HG03025 (cell line): ENCODE data around the gene SHISA5.

Experiments used
- ATAC-seq: cut with Tn5 transposase; IDR thresholded peaks from one replicate; pipeline ENCODE4 v1.9.1; 2021; ENCODE audit warnings: mild to moderate bottlenecking, moderate library complexity; ENCODE audit not compliant: unreplicated experiment, low FRiP score

SHISA5 gene

DNA sequence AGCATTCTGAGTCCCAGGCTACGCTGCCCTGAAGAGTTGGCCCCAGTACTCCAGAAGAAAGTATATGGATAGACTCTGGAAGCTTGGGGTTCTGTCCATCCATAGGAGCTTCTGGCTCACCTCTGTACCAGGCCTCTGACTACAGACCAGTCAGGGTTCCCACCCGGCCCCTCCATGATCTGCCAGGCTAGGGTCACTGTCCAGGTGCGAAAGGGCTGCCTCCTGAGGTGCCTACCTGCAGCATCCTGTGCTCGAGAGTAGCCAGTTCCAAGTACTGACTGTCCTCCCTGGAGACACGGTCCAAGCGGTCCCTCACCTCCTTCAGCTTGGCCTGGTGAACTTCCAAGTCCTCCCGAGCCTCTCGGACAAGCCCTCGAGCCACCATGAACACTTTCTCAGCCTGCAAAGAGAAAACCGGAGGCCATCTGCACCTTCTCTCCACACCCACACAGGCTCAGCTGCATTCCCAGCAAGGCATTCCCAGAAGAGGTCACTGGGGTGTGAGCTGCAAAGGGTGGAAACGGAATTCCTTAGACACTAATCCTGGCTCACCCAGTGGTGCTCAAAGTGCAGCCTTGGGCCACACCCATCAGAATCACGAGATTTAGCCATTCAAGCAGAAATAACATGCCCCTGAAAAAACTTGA, 70.4 kb downstream of the SHISA5 start:
- ATAC-seq, result no peak

DNA sequence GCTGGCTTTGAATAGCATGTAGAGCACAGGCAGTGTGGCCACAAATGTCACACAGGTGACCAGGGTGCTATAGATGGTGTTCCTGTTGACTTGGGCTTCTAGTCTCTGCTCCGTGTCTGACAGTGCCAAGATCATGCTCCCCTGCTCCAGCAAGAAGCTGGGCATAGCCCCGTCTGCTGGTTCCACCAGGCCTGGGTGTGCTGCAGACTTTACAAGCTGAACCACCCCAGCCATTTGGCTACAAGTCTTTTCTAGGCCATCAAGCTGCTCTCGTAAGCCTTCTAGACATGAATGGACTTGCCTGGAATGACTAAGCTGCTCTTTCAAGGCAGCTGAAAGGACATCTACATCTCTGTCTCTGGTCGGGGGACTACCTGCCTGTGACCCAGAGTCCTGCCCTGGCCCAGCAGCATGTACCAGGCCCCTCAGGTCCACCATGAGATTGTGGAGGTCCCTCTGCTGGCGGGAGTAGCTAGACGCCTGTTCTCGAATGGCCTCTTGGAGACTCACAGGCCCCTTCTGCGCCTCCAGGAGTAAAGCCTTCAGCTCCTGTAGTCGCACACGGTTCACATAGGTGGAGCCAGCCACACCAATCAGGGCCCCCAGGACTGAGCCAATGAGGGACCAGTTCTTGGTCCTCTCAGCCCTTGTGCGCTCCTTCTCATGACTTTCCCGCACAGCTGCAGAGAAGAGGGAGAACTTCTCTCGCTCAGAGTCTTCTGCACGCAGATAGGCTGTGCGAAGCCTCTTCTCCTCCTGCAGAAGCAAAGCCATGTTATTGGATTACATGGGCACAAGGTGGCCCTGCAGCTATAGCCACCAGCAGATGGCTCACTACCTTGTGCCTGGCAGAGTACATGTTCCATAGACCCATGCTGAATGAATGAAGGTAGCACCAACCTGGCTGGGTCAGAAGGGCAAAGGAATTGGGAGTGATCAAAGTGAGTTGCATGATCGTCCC, 71.3 kb downstream of the SHISA5 start:
- no peak for ATAC-seq

DNA sequence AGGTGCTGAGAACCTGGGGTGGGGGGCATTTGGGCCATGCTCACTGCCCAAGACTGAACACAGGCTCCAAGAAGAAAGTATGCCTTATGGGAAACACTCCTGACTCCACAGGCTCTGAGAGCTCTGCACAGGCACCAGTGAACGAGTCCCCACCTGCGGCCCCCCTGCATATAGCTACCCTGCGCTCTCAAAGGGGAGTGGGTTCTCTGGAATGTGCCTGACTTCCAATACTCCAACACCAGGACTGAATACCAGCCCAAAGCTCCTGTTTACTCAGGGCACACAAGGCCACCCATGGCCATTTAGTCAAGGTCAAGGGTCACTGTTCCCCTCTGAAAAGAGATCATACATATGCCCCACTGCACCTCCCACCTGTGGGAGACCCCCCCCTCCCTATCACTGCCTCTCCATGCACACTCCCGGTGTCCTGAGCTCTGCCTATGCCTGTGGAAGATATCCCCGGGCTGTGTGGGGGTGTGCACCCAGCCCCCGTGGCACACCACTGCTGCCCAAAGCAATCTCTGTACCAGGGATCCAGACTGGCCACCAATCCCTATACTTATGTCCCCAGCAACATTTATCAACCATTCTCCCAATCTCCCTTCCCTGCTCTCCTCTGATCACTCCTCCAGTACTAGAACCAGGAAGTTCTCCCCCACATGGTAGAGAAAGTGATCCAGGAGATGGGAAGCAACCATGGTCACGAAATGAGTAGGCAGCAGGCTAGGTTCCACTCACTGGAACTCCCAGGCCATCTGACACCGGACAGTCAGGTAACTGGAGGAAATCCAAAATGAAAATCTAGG, 72.5 kb downstream of the SHISA5 start:
- no peak for ATAC-seq

DNA sequence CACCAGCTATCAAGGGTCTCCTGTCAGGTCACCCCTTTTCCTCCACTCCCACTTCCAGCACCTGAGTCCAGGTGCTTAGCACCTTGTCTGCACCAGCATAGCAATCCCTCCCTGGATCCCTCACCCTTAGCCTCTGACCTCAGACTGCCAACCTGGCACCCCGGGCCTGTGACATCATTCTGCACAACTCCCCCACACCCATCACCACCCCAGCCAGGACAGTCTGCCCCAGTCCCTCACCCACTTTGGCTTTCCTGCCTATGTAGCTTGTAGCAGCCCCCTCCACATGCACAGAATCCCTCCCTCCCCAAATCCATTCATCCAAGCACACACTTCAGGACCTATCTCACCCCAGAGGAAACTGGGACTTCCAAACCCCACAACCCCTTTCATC, 73.3 kb downstream of the SHISA5 start:
- no peak for ATAC-seq

DNA sequence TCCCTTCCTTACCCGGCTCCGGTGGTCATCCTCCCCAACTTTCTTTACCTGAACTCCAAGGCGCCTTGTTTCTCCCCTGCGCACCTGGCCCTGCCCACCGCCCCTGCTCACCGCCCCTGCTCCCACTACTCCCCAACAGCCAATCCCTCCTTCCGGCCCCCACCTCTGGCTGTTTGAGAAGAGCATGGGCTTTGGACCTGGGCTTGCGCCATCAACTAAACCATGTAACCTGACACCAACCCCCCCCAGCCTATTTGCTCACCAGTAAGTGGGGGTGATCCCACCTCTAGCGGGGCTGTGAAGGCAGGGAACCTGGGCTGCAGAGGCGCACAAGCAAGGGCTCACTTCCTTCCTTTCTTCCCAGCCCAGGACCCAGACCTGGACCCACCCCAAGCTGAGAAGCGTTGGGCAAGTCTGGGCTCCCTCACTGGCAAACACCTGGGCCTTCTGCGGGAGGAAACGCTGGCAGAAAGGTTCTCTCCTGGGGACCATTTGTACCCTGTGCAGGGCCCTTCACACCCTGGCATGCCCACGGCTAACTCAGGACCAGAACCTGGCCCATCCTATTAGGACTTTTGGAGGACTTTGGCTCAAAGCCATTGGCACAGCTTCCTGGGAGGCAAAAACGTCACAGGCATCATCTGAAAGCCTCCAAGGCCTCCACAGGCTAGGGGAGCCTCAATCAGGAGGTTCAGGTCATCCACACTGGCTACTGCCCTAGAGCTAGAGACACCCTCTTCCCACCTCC, 73.8 kb downstream of the SHISA5 start, which contains the start of gene PLXNB1:
TSS of gene PLXNB1 (minus strand) at position 127 of the 748 bp plus-strand sequence. CDS start 5,475 bp downstream, outside the sequence.
- ATAC-seq, result no peak

DNA sequence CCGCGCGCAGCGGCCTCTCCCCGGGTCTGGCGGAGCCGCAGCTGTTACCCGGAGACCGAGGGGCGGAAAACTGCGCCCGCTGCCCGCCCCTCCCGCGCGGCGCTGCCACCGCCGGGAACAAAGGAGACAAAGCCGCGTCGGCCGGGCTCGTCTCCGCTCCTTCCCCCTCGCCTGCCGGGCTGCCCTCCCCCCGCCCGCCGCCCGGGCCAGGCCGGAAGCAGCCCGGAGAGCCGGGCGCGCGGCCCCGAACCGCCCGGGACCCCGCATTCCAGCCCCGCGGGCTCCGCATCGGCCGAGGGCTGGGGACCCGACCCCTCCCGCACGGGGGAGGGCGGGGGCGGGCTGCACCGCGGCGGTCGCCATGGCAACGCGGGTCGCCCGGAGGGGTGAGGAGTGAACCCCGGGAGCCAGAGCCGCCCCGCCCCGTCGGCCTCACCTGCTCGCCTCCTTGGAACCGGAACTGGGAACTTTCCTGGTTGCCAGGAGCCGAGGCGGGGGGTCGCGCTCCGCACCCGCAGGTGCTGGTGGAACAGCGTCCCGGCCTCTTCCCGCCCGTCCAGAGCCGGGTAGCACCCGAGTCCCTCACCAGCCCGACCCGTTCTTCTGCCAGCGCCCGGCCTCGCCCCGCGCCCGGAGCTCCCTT, 74.5 kb downstream of the SHISA5 start:
- ATAC-seq, result no peak

DNA sequence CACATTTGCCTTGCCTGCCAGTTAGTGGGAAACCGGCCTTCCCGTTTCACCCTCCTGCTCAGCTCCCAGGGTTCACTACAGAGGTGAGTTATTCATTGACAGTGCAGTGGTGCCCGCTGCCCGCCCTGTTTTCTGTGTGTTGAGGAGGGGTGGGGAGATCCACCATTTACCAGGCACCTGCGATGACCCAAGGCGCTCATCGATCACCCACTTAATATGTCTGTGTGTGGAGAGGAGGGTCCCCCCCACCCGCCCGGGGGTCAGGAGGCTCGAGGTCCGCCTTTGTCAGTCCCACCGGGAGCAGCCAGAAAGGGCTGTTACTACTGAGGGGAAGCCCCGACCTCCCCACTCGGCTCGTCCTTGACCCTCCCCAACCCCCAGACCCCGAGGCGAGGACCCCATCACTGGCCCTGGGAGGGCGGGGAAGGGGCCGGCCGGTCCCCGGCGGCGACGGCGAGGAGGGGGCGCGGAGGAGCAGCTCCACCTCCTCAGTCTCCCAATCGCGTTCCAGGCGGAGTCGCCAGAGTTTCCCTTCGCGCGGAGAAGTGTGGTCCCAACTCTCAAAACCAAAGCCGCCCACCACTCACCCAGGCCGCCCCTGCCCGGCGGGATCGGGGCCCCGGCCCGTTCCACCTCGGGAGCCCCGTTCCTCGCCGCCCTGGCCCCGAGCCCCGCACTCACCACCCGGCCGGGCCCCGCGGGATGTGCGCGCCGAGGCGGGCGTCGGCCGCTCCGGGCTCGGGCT, 75.2 kb downstream of the SHISA5 start:
- ATAC-seq, result no peak

DNA sequence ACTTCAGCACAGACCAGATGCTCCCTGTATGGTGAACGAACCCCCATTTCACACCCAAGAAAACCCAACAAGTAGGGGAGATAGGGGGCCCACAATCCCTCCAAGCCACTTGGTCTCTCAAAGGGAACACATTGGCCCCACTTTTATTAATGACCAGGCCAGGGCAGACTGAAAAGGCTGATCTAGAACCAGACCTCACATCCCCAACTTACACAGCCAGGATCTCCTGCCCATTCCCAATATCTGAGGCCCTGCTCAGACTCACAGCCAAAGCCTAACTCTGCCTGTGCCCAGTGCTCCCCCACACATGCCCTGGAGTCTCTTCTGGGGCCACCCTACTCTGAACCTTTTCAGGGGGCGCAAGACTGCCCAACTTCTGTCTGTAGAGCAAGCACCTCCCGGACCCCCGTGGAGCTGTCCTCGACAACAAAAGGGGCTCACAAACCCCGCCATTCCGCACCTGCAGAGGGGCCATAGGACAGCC, 75.8 kb downstream of the SHISA5 start:
- ATAC-seq, result no peak

DNA sequence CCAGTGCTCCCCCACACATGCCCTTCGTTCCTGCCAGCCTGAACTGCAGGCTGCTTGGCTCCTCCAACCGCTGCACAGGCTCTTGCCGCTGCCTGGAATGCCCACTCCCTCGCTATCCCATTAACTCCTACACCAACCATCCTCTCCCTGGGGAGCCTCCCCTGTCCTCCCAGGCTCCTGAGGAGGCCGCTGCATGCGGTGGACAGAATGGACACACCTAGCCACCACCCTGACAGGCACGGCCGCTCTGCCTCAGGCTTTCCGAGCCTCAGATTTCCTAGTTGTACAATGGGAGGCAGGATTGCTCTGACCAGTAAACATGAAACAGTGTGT, 76.4 kb downstream of the SHISA5 start:
- no peak for ATAC-seq

DNA sequence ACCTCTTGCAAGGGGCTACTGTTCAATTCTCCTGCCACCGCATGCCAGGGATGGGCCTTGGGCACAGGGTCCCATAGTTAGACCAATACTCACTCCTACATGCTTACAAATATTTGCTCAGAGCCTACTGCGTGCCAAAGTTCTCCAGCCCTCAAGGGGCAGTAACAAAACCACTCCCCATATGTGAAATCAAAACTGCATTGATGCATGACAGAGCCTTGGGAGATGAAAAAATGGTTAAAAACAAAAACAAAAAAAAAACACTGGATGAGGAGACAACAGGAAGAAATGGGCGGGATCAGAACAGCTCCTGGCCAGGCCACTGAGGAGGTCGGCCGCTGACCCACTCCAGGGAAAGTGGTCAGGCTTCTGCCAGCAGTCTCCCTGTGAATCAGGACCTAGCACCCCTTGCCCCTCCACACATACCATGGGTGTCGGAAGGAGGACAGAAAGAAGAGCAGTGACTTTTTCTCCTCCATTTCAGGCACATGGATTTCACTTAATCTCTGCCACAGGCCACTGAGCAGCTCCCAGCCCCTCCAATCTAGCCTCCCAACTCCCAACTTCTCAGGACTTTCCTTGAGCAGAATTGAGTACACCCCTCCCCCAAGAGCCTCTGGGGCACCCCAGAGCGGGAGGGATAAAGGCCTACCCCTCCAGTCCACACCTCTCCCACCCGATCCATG, 76.9 kb downstream of the SHISA5 start:
- ATAC-seq, result no peak

DNA sequence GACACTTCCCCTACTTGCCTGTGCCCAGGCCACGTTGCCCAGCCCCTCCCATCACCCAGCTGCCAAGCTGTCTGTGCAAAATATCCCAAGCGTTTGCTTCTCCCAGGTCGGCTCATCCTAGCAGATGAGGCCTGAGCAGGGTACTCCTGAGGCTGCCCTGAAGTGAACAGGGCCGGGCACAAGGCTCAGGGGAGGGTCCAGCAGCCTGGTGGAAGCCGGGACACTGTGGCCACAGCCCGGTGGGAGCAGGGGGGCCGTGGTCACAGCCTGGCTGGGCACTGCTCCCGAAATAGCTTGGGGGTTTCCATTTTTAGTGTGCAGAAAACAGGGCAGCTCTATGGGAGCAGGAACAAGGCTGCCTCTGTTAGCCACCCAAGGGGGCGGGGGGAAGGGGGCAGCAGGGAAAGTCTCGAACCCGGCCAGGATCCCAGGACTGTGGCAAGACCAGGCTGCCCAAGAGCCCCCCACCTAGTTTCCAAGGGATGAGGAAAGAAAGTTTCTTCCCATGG, 77.5 kb downstream of the SHISA5 start:
- no peak for ATAC-seq

DNA sequence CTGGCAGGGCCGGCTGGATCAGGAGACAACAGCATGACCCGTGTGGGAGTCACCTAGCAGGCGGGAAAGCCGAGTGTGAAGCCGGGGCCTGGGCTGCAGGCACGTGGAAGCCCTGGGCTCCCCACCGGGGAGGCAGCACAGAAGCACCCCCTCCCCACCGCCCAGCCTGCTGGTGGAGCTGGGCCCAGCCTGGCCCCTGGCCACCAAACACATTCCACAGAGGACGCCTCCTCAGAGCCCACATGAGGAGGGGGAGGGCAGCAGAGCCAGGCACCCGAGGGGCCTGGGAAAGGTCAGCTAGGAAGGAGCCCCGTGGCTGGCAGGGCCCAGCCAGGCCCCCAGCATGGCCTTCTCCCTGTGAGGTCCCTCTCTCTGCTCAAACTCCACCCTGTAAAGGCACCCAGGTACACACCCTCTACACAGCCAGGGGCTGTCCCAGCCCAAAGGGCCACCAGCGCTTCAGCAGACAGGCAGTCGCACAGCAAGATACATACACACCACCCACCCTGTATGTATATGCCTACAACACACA, 78.6 kb downstream of the SHISA5 start:
- ATAC-seq, result no peak

DNA sequence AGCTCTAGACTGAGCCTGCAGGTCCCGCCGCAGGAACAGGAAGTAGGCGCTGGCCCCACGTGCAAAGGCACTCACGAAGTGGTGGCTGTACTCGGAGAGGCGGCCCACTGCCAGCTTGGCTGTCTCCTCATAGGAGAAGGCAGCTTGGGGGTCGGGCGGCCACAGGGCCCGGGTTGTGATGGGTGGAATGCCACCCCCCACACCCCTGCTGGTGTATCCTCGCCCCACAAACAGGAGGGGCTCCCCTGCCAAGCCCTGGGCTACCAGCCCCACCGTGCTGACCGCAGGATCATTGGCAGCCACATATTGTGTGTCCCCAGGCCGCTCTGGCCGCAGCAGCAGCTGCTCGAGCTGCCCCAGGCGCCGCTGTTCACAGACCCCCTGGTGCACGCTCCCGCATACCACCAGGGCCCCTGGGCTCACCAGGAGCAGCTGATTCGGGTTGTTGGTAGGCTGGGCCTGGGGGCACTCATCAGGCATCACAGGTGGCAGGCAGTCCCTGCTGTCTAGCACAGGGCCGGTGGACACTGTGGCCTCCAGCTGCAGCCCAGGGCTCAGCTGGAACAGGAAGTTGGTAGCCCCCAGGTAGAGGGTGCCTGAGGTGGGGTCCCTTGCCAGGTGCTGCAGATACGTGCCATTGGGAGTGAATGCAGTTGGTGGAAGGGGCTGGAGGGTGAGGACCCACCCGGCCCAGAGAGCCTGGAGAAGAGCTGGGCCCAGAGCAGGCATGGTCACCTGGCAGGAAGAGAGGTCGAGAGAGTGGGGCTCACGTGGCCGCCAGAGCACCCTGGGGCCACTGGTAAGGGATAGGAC, 79.9 kb downstream of the SHISA5 start:
- ATAC-seq, result no peak

DNA sequence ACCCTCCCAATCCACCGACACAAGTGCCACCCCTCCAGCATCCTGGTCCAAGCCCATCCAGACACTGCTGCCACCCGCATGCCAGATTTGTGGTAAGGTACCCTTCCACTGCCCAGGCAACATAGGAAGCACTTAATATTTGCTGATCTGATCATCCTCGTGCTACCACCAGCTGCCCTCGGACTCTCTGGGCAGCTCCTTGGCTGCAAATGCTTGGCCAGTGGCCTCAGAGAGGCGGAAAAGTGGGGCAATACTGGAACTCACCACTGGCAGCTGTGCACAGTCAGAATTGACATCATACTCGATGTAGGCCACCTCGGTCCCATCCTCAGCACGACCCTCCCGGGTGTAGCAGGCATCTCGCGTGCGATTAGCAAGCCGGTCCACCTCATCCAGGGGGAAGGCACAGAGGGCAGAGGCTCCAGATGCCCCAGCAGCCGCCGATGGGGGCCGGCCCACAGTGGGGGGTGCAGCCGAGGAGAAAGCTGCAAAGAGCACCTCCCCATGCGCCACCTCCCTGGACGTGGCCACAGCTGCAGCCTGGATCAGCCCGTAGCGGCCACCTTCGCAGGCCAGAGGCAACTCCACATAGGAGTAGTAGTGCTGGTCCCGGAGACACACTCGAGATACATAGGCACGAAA, 80.6 kb downstream of the SHISA5 start:
- no peak for ATAC-seq

DNA sequence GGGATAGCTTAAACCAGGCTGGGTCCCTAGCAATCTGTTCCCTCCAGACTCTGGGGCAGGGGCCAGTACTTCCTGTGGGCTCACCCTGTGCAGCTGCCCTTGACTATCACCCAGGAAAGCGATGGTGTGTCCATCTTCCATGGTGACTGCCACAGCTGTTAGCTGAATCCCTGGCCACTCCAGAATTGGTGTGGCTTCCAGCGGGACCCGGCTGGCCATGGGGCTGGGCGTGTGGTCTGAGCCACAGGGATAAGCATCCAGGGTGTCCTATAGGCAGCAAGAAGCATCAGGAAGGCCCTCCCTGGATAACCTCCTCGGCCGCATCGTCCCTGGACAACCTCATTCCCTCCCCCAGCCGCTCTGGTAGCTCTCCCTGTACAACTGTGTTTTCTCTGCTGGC, 81.3 kb downstream of the SHISA5 start:
- no peak for ATAC-seq

DNA sequence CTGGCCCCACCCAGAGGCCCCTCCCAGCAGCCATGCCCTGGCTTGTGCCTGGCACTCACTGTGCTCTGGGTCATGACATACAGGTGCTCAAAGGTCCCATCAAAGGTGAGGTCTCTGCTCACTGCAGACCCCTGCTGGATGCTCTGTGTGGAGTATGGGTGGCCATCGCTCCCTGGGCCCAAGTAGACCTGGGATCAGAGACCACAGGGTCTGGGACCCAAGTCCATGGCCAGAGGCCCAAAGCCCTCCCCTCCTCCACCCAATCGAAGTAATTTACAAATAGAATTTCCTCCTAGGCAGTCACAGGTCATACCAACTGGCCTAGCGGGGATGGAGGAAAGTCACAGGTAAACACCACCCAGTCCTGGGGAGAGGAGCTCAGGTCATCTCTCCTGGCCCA, 81.7 kb downstream of the SHISA5 start:
- ATAC-seq, result no peak

DNA sequence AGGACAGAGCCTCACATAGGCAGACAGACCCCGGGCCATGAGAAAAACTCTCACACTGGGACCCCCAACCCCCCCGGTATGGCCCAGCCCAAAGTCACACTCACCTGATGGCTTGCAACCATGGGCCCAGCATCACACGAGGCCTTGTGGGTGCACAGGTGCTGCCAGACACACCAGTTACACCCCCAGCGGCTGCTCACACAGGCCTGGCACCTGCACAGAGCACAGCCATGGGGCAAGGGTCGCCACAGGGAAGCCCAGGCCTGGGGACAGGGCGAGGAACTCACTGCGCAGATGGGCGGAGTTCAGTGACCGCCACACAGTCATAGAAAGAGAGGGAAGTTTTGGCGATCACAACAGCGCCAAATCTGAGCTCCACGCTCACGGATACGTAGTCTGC, 83.4 kb downstream of the SHISA5 start:
- ATAC-seq, result no peak
